Skeletal muscle satellite cell (primary cell): Measurements from ENCODE around the gene INTS14.
A peak's percentile ranks its signal among the peaks of the same experiment; 100 is the strongest.
"Not testable (repeated sequence)": the region's sequence is repeated elsewhere in the genome, so short reads cannot be mapped to it uniquely, and the experiment has no call there.

Experiments
- H3K27me3 ChIP-seq: 2 replicates; pipeline ENCODE4 v1.7.0; 2013; ENCODE audit warnings: low read length; ENCODE audit not compliant: control insufficient read depth, insufficient read depth
- H3K36me3 ChIP-seq: 2 replicates; pipeline ENCODE4 v1.7.0; 2013; ENCODE audit warnings: mild to moderate bottlenecking, control low read depth, low read length; ENCODE audit not compliant: insufficient read depth
- H3K4me1 ChIP-seq: 2 replicates; pipeline ENCODE4 v1.7.0; 2013; ENCODE audit warnings: low read length; ENCODE audit not compliant: control insufficient read depth, insufficient read depth
- H3K4me2 ChIP-seq: 2 replicates; pipeline ENCODE4 v1.7.0; 2013; ENCODE audit warnings: mild to moderate bottlenecking, low read length
- H3K4me3 ChIP-seq: 2 replicates; pipeline ENCODE4 v1.7.0; 2013; ENCODE audit warnings: low read length
- H3K9ac ChIP-seq: 2 replicates; pipeline ENCODE4 v1.7.0; 2013; ENCODE audit warnings: mild to moderate bottlenecking, low read depth, low read length, moderate library complexity
- H3K9me3 ChIP-seq: replicated peaks from 2 replicates; pipeline ENCODE4 v1.7.0; 2013; ENCODE audit warnings: mild to moderate bottlenecking, control low read depth, low read length

Gene INTS14

GRCh38 chr15:65629548-65629947, 18.6 kb upstream of the INTS14 start:
- H3K27me3 ChIP-seq = no peaks in the 10 kb centered on the region
- no peak overlapping the region for H3K9ac ChIP-seq
- H3K4me1 ChIP-seq = peaks cover 3% of the 10 kb centered on the region
- no peak overlapping the region for H3K4me2 ChIP-seq
- H3K9me3 ChIP-seq = no peaks in the 10 kb centered on the region
- H3K4me3 ChIP-seq = no peak overlapping the region
- peaks cover 8% of the 10 kb centered on the region for H3K36me3 ChIP-seq

GRCh38 chr15:65626856-65627255, 15.9 kb upstream of the INTS14 start:
- no peaks in the 10 kb centered on the region for H3K4me1 ChIP-seq
- no peak overlapping the region for H3K9ac ChIP-seq
- no peaks in the 10 kb centered on the region for H3K9me3 ChIP-seq

GRCh38 chr15:65623103-65623502, 12.2 kb upstream of the INTS14 start:
- no peak overlapping the region for H3K4me3 ChIP-seq
- H3K27me3 ChIP-seq = no peaks in the 10 kb centered on the region
- no peak overlapping the region for H3K9ac ChIP-seq
- no peak overlapping the region for H3K4me2 ChIP-seq
- peaks cover 13% of the 10 kb centered on the region for H3K36me3 ChIP-seq
- no peaks in the 10 kb centered on the region for H3K9me3 ChIP-seq
- no peaks in the 10 kb centered on the region for H3K4me1 ChIP-seq

More at GRCh38 chr15:65626856-65627255, 15.9 kb upstream of the INTS14 start:
- no peak overlapping the region for H3K4me3 ChIP-seq
- H3K27me3 ChIP-seq = no peaks in the 10 kb centered on the region
- no peak overlapping the region for H3K4me2 ChIP-seq
- peaks cover 13% of the 10 kb centered on the region for H3K36me3 ChIP-seq

- H3K9ac ChIP-seq = no peak within 1 kb of the TSS
- no peak within 1 kb of the TSS for H3K4me2 ChIP-seq
- no peaks in the 10 kb centered on the region for H3K9me3 ChIP-seq
- H3K27me3 ChIP-seq = no peaks in the 10 kb centered on the region
- peaks cover 13% of the 10 kb centered on the region for H3K36me3 ChIP-seq
- H3K4me1 ChIP-seq = no peaks in the 10 kb centered on the region
- no peak within 1 kb of the TSS for H3K4me3 ChIP-seq
Measured at GRCh38 chr15:65621638-65622037, 10.7 kb upstream of the INTS14 start, which contains the start of gene SLC24A1. Gene SLC24A1, plus strand, starts transcription at chr15:65621938. Its CDS starts 2,143 bp downstream, at chr15:65624081.

GRCh38 chr15:65620833-65621232, 9.9 kb upstream of the INTS14 start:
- Histone ChIP-seq H3K4me1 (no peaks in the 10 kb centered on the region), H3K9ac (no peak overlapping the region)

GRCh38 chr15:65619626-65620290, 8.8 kb upstream of the INTS14 start:
- H3K4me1 ChIP-seq = no peaks in the 10 kb centered on the region
- peaks cover 7% of the 10 kb centered on the region for H3K36me3 ChIP-seq
- no peaks in the 10 kb centered on the region for H3K27me3 ChIP-seq
- H3K4me2 ChIP-seq = no peak overlapping the region
- no peak overlapping the region for H3K9ac ChIP-seq
- no peak overlapping the region for H3K4me3 ChIP-seq
- no peaks in the 10 kb centered on the region for H3K9me3 ChIP-seq

More at GRCh38 chr15:65620833-65621232, 9.9 kb upstream of the INTS14 start:
- Histone ChIP-seq H3K36me3 (peaks cover 13% of the 10 kb centered on the region), H3K9me3 (no peaks in the 10 kb centered on the region), H3K27me3 (no peaks in the 10 kb centered on the region), H3K4me2 (no peak overlapping the region), H3K4me3 (no peak overlapping the region)

GRCh38 chr15:65618560-65619109, 7.7 kb upstream of the INTS14 start:
- Histone ChIP-seq H3K36me3 (no peaks in the 10 kb centered on the region), H3K4me1 (no peaks in the 10 kb centered on the region), H3K27me3 (no peaks in the 10 kb centered on the region), H3K9me3 (no peaks in the 10 kb centered on the region), H3K4me3 (no peak overlapping the region), H3K4me2 (no peak overlapping the region), H3K9ac (no peak overlapping the region)

GRCh38 chr15:65615887-65616286, 5.0 kb upstream of the INTS14 start:
- not testable (repeated sequence) for H3K9ac ChIP-seq, H3K4me3 ChIP-seq, H3K9me3 ChIP-seq, H3K4me2 ChIP-seq, H3K36me3 ChIP-seq, H3K27me3 ChIP-seq
- peaks cover 19% of the 10 kb centered on the region for H3K4me1 ChIP-seq

- Histone ChIP-seq H3K27me3 (no peaks in the 10 kb centered on the region), H3K4me2 (peak overlapping the region; percentile 90), H3K4me3 (no peak overlapping the region), H3K36me3 (no peaks in the 10 kb centered on the region), H3K9ac (no peak overlapping the region), H3K4me1 (peaks cover 28% of the 10 kb centered on the region), H3K9me3 (no peaks in the 10 kb centered on the region)
Measured at GRCh38 chr15:65612949-65613744, 2.2 kb upstream of the INTS14 start.

GRCh38 chr15:65612616-65612946, 1.6 kb upstream of the INTS14 start:
- Histone ChIP-seq H3K4me3 (no peak overlapping the region), H3K27me3 (no peaks in the 10 kb centered on the region), H3K36me3 (no peaks in the 10 kb centered on the region), H3K4me2 (peak overlapping the region; percentile 90), H3K9ac (no peak overlapping the region), H3K9me3 (no peaks in the 10 kb centered on the region), H3K4me1 (peaks cover 28% of the 10 kb centered on the region)

- Histone ChIP-seq H3K36me3 (no peaks in the 10 kb centered on the region), H3K9ac (peak overlapping the region; percentile 90), H3K4me2 (peak overlapping the region; percentile 90), H3K27me3 (no peaks in the 10 kb centered on the region), H3K4me3 (peak overlapping the region; percentile 76), H3K4me1 (peaks cover 28% of the 10 kb centered on the region), H3K9me3 (no peaks in the 10 kb centered on the region)
Measured at GRCh38 chr15:65611888-65612615, 1.1 kb upstream of the INTS14 start.
